HepG2 (cell line): Measurements from ENCODE around the gene DYNC2I2.

Source experiments
- MAFK ChIP-seq, 2 experiments: IDR thresholded peaks in 1 of 2; conservative IDR thresholded peaks in 1 of 2; 2 replicates each; pipeline ENCODE4 v1.6.1; 2011; ENCODE audit warnings: improper control_type of control experiment in 2 of 2, low read length in 2 of 2
- POLR2A ChIP-seq, 2 experiments: IDR thresholded peaks; 2 replicates each; pipeline ENCODE4 v1.6.1; 2011; ENCODE audit warnings: low read depth in 2 of 2, low read length in 2 of 2, mild to moderate bottlenecking in 1 of 2, moderate library complexity in 1 of 2; ENCODE audit not compliant: insufficient read depth in 1 of 2
- POLR2AphosphoS5 ChIP-seq: IDR thresholded peaks from 2 replicates; pipeline ENCODE4 v1.6.1; 2012; ENCODE audit warnings: low read depth, low read length
- RAD21 ChIP-seq: fragments of 450-650 bp; formaldehyde crosslinking; IDR thresholded peaks from 2 replicates; pipeline ENCODE4 v1.5.0; 2020; ENCODE audit warnings: mild to moderate bottlenecking
- RNF2 ChIP-seq: fragments of 450-650 bp; conservative IDR thresholded peaks from 2 replicates; pipeline ENCODE4 v1.6.1; 2016; ENCODE audit warnings: low read depth
- TCF7 ChIP-seq: sonication (generic); IDR thresholded peaks from 2 replicates; pipeline ENCODE4 v1.6.1; 2016; ENCODE audit warnings: antibody characterized with exemption, low read depth
- ZBTB42 ChIP-seq: sonication (generic); formaldehyde crosslinking; IDR thresholded peaks from 2 replicates; pipeline ENCODE4 v1.5.0; 2020; ENCODE audit warnings: mild to moderate bottlenecking, missing genetic modification reagents
- TF ChIP-seq, protein P1 (sequence below): sonication (generic); formaldehyde crosslinking; IDR thresholded peaks from 2 replicates; pipeline ENCODE4 v1.5.0; 2020; ENCODE audit warnings: mild to moderate bottlenecking, missing genetic modification reagents, moderate library complexity
- TF ChIP-seq, protein P2 (sequence below): sonication (generic); formaldehyde crosslinking; IDR thresholded peaks from 2 replicates; pipeline ENCODE4 v1.9.0; 2021; ENCODE audit warnings: missing genetic modification reagents, mild to moderate bottlenecking, borderline replicate concordance

- TF ChIP-seq MAFK (conservative IDR thresholded peaks at IDR 0.05 in 1 of 2, IDR thresholded peaks at IDR 0.05 in 1 of 2; ENCODE audit: low read length in 2 of 2) (no peak), TCF7 (no peak), RAD21 (CRISPR knock-in tag) (no peak), ZBTB42 (CRISPR knock-in tag) (no peak), POLR2AphosphoS5 (no peak), POLR2A (IDR thresholded peaks at IDR 0.05; ENCODE audit: insufficient read depth in 1 of 2, low read depth in 2 of 2, low read length in 2 of 2) (no peak), RNF2 (no peak)
- TF ChIP-seq, protein P1, sequence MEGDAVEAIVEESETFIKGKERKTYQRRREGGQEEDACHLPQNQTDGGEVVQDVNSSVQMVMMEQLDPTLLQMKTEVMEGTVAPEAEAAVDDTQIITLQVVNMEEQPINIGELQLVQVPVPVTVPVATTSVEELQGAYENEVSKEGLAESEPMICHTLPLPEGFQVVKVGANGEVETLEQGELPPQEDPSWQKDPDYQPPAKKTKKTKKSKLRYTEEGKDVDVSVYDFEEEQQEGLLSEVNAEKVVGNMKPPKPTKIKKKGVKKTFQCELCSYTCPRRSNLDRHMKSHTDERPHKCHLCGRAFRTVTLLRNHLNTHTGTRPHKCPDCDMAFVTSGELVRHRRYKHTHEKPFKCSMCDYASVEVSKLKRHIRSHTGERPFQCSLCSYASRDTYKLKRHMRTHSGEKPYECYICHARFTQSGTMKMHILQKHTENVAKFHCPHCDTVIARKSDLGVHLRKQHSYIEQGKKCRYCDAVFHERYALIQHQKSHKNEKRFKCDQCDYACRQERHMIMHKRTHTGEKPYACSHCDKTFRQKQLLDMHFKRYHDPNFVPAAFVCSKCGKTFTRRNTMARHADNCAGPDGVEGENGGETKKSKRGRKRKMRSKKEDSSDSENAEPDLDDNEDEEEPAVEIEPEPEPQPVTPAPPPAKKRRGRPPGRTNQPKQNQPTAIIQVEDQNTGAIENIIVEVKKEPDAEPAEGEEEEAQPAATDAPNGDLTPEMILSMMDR, result no peak
- TF ChIP-seq, protein P2, sequence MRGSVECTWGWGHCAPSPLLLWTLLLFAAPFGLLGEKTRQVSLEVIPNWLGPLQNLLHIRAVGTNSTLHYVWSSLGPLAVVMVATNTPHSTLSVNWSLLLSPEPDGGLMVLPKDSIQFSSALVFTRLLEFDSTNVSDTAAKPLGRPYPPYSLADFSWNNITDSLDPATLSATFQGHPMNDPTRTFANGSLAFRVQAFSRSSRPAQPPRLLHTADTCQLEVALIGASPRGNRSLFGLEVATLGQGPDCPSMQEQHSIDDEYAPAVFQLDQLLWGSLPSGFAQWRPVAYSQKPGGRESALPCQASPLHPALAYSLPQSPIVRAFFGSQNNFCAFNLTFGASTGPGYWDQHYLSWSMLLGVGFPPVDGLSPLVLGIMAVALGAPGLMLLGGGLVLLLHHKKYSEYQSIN (CRISPR knock-in tag), result no peak
These were observed 44.9 kb downstream of the DYNC2I2 start for GRCh38 chr9:128611600-128612394.
